Lower leg skin (tissue), 3 donors: ENCODE results near the gene CERS4.

Source experiments
- POLR2A ChIP-seq, 2 donors: fragments of 450-650 bp; IDR thresholded peaks; one replicate each; pipeline ENCODE4 v1.6.1; 2016 to 2017; ENCODE audit warnings: antibody characterized with exemption in 2 of 2, mild to moderate bottlenecking in 1 of 2, moderate library complexity in 1 of 2
- TF ChIP-seq, protein P1 (sequence below), 3 donors: fragments of 450-650 bp; IDR thresholded peaks; one replicate each; pipeline ENCODE4 v1.5.1; 2016; ENCODE audit warnings: antibody characterized with exemption in 3 of 3, mild to moderate bottlenecking in 3 of 3, moderate library complexity in 2 of 3

DNA sequence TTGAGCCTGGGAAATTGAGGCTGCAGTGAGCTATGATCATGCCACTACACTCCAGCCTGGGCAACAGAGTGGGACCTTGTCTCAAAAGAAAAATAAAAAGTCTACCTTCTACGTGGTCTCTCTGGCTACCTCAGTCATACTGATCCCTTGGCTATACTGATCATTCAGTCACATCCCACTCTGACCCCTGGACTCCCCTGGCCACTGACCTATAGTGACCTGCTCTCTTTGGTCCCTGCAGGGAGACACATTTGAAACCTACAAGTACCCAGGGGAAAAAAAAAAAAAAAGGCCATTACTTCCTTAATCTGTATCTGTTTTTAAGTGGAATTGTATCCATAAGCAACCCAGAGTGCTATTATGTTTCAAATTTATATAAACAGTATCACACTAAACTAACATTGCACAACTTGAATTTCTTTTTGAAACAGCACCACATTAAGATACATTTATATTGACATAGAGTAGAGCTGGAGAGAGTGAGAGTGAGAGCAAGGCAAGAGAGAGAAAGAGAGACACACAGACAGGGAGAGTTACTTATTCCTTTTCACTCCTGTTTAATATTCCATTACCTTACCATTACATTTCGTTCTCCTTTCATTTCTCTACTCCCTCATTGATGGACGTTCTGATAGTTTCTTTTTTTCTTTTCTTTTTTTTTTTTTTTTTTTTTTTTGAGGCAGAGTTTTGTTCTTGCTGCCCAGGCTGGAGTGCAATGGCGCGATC is 23.7 kb upstream of the CERS4 start:
- TF ChIP-seq, protein P1, sequence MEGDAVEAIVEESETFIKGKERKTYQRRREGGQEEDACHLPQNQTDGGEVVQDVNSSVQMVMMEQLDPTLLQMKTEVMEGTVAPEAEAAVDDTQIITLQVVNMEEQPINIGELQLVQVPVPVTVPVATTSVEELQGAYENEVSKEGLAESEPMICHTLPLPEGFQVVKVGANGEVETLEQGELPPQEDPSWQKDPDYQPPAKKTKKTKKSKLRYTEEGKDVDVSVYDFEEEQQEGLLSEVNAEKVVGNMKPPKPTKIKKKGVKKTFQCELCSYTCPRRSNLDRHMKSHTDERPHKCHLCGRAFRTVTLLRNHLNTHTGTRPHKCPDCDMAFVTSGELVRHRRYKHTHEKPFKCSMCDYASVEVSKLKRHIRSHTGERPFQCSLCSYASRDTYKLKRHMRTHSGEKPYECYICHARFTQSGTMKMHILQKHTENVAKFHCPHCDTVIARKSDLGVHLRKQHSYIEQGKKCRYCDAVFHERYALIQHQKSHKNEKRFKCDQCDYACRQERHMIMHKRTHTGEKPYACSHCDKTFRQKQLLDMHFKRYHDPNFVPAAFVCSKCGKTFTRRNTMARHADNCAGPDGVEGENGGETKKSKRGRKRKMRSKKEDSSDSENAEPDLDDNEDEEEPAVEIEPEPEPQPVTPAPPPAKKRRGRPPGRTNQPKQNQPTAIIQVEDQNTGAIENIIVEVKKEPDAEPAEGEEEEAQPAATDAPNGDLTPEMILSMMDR (IDR thresholded peaks at IDR 0.05), result no peak
- no peak for TF ChIP-seq POLR2A (IDR thresholded peaks at IDR 0.05)
